Activated naive CD8-positive, alpha-beta T cell treated with anti-CD3 and anti-CD28 coated beads, Interleukin-2, amount 50 U/mL, for 16 hours (primary cell): ENCODE results near the gene ABCC3.

Experiments used
- DNase-seq: peaks from one replicate; pipeline ENCODE4 v3.0.0-alpha.2; 2020; ENCODE audit warnings: low read depth, low spot score

Gene ABCC3

DNA sequence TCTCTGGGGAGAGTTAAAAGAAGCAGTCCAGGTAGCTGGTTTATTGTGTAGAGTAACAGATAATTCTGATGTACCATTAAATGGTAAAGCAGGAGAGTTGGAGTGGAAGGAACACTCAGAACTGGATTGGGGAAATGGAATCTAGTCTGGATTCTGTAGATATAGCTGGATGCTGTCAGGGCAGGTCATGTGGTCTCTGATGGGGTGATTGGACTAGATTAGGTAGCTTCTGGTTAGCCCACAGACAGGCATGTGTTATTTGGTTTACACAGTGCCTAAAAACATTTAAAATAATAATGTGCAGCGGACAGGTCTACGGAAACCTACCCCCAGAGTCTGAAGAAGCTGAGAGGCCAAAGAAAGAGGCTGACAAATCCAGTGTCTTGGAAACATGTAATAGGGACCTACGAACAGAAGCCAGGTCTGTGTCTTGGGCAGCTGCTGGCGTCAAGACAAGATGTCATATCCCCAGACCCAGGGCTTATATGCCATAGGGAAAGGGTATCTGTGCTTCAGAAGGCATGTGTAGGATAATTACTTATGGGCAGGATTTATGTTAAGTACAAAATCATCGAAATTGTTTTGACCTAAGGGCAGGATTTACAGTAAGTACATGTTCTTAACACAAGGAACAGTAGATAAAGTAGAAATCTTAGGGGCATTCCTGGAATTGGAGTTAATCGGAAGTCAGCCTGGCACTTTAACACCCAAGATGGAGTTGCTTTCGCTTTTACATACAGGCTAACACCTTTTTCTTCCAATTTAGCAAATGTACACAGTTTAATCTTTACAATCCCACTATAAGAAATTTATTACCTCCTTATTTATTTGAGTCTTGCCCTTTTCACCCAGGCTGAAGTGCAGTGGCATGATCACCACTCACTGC lies 97.1 kb downstream of the ABCC3 start:
- no peak for DNase-seq

DNA sequence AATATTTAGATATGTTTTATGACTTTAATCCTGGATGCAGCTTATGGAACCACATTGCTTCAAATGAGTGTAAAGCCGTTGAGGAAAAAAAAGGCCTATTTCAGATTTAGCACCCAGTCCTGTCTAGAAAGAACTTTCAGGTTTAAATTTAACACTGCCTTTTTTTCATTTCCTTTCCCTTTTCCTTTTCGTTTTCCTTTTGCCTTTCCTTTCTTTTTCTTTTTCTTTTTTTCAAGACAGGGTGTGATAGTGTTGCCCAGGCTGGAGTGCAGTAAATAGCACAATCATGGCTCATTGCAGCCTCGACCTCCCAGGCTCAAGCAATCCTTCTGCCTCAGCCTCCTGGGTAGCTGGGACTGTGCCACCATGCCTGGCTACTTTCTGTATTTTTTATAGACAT lies 100.6 kb downstream of the ABCC3 start:
- DNase-seq, result no peak

DNA sequence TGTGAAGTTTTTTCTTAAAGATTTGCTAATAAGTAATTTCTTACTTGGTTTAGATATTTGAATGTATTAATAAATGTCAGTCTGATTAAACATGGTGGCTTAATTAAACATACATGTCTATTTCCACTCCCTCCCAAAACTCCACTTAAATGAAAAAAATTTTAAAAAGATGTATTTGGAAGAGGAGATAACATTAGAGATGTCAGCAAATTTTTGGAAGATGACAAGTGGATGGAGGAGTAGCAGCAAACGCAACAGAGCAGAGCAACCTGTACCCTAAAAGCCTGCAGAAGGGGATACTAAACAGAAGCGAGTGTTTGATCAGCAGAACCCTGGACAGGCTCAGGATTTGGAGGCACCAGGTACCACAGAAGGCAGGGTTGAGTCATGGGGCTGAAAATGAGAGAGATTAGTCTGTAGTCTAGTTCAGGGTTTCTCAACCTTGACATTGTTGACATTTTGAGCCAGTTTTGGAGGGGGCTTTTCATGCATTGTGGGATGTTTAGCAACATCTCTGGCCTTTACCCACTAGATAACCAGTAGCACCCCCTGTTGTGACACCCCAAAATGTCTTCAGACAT lies 102.5 kb downstream of the ABCC3 start:
- no peak for DNase-seq

DNA sequence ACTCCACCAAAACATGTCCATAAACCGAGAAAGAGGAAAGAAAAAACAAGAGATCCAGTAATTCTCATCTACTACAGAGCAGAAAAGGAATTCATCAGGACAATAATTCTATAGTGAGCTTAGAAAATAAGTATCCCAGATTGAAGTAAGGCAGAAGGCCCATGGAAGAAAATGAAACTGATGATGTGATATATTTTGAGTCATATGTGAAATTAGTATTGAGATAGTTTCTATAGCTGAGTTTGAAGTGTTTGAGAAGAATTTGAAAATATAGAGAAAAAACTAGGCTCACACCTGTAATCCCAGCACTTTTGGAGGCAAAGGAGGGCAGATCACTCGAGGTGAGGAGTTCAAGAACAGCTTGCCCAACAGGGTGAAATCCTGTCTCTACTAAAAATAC lies 104.4 kb downstream of the ABCC3 start:
- DNase-seq, result no peak
